Measurements from ENCODE around the gene ADIPOQ.
"Not testable (repeated sequence)": the region's sequence is repeated elsewhere in the genome, so short reads cannot be mapped to it uniquely, and the experiment has no call there.

Gene ADIPOQ

GRCh38 chr3:186826976-186827857 lies 15.3 kb upstream of the ADIPOQ start:
- DNase-seq = no peak

DNA sequence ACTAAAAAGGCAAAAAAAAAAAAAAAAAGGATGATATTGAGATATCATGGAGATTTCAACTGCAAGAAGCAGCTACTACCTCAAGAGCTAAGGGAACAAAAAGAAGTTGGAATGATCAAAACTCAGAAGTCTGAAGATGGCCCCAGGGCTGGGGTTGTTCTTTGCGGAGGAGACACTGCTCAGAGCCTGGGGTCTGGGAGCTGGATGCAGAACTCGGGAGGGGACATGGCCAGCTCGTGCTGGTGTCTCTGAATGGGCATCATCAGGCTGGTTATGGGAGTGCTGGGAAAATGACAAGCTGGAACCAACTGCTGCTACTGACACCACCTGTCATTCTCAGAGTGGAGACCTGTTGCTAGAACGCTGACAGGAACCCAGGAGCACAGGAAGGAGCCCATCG lies 14.2 kb upstream of the ADIPOQ start:
- no peak for DNase-seq

- DNase-seq = no peak
Measured at GRCh38 chr3:186831798-186832197, 10.7 kb upstream of the ADIPOQ start.

GRCh38 chr3:186832276-186832675 lies 10.2 kb upstream of the ADIPOQ start:
- no peak for DNase-seq

DNA sequence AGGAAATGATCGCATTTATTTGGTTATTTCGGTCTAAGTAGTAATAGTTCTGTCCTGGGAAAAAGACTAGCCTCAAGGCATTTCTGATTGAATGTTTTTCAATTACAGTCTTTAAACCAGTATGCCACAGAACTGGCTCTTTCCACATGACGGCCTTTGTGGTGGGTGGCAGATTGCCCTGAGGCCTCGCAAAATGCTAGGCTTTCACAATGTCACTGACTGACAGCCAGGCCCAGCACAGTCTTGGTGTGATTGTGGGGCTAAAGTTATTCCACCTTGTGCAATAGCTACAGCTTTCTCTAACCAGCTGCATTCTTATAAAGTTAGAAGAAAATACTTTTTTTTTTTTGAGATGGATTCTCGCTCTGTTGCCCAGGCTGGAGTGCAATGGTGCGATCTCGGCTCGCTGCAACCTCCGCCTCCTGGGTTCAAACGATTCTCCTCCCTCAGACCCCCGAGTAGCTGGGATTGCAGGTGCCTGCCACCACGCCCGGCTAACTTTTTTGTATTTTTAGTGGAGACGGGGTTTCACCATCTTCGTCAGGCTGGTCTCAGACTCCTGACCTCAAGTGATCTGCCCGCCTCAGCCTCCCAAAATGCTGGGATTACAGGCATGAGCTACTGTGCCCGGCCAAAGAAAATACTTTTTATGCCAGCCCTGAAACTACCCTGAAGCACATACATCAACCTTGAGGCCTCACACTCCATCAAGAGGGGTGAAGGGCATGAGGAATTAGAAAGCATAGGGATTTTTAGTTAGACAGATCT lies 2.5 kb upstream of the ADIPOQ start:
- peak; percentile 65 for DNase-seq

DNA sequence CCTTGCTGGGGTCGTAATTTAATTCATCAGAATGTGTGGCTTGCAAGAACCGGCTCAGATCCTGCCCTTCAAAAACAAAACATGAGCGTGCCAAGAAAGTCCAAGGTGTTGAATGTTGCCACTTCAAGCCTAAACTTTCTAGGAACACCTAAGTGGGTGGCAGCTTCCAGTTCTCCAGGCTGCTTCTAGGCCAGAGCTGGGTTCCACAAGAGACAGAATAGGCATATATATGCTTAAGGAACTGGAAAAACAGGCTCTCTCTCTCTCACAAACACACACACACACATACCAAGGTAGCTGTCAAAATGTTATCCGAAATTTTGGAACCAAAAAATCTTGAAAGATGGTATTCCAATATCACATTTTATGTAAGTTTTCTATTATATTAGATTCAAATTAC lies 890 bp upstream of the ADIPOQ start:
- no peak for DNase-seq

GRCh38 chr3:186843039-186843432 lies 526 bp downstream of the ADIPOQ start:
- DNase-seq = no peak

DNA sequence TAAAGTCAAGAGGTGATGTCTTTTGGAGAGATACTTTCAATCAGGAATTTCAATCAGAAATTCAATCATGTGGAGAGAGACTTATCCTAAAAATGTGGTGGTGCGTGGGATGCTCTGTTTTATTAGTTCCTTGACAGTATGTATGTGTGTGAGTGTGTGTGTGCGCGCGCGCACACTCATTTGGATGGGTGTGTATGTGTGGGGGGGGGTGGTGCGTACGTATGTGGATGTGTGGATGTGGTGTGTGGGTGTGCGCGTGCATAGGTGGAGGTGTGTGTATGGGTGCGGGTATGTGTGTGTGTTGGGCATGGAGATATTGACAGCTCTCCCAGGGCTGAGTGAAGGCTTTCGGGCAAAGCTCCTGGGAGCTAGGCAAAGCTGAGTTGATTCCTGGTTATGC lies 2.4 kb downstream of the ADIPOQ start:
- DNase-seq = no peak

DNA sequence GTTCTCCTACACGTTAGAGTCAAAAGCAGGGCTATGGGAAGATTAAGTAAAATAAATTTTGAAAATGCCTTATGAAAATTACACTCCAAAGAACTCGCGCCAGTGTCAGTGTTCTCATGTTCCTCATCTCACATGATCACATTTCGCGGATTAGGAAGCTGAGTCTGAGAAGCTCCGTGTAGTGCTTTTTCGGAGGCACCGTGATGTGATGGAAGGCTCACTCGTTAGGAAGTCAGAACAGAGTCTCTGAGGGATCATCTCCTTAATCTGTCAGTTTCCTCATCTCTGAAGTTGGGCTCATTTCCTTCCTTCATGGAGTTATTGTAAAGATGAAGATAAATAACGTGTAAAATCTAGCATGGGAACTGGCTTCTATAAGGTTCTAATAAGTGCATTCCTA lies 3.2 kb downstream of the ADIPOQ start:
- no peak for DNase-seq

DNA sequence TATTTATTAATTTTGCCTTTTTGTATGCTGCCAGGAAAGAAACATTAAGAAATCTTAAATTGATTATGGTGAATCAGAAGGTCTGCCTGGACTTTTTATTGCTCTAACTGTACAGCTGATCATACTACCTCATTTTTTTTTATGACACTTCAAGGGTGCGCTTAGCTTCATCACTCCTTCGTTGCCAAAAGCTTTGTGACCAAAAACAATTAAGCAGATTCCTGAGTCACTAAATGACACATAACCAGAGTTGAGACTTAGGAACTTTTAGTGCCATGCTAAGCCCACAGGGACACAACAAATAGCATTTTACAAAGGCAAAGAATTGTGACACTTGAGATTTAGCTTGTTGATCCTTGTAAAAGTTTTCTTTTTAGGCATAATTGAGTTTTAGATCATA lies 4.9 kb downstream of the ADIPOQ start:
- no peak for DNase-seq

- DNase-seq = no peak
Measured at GRCh38 chr3:186849374-186849975, 7.0 kb downstream of the ADIPOQ start.

GRCh38 chr3:186851835-186852234 lies 9.3 kb downstream of the ADIPOQ start:
- DNase-seq = not testable (repeated sequence)

DNA sequence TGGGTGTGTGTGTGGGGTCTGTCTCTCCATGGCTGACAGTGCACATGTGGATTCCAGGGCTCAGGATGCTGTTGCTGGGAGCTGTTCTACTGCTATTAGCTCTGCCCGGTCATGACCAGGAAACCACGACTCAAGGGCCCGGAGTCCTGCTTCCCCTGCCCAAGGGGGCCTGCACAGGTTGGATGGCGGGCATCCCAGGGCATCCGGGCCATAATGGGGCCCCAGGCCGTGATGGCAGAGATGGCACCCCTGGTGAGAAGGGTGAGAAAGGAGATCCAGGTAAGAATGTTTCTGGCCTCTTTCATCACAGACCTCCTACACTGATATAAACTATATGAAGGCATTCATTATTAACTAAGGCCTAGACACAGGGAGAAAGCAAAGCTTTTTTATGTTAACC lies 10.5 kb downstream of the ADIPOQ start:
- DNase-seq = no peak

DNA sequence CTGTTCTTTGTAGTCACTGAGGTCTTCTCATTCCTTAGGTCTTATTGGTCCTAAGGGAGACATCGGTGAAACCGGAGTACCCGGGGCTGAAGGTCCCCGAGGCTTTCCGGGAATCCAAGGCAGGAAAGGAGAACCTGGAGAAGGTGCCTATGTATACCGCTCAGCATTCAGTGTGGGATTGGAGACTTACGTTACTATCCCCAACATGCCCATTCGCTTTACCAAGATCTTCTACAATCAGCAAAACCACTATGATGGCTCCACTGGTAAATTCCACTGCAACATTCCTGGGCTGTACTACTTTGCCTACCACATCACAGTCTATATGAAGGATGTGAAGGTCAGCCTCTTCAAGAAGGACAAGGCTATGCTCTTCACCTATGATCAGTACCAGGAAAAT lies 11.6 kb downstream of the ADIPOQ start:
- DNase-seq = no peak

DNA sequence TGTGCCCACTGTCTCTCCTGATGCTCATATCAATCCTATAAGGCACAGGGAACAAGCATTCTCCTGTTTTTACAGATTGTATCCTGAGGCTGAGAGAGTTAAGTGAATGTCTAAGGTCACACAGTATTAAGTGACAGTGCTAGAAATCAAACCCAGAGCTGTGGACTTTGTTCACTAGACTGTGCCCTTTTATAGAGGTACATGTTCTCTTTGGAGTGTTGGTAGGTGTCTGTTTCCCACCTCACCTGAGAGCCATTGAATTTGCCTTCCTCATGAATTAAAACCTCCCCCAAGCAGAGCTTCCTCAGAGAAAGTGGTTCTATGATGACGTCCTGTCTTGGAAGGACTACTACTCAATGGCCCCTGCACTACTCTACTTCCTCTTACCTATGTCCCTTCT lies 12.4 kb downstream of the ADIPOQ start:
- DNase-seq = no peak

GRCh38 chr3:186857743-186858142 lies 15.2 kb downstream of the ADIPOQ start:
- no peak for DNase-seq

DNA sequence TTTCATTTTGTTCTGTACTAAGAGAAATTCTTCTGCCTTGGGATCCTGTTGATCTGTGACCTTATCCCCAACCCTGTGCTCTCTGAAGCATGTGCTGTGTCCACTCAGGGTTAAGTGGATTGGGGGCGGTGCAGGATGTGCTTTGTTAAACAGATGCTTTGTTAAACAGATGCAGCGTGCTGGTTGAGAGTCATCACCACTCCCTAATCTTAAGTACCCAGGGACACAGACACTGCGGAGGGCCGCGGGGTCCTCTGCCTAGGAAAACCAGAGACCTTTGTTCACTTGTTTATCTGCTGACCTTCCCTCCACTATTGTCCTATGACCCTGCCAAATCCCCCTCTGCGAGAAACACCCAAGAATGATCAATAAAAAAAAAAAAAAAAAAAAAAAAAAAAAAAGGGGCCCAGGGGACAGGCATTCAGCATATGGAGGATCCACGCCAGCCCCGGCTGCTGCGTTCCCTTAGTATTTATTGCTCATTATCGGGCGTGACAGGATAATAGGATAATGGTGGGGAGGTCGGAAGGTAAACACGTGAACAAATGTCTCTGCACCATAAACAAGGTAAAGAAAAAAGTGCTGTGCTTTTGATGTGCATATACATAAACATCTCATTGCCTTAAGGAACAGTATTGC lies 22.8 kb downstream of the ADIPOQ start:
- not testable (repeated sequence) for DNase-seq

DNA sequence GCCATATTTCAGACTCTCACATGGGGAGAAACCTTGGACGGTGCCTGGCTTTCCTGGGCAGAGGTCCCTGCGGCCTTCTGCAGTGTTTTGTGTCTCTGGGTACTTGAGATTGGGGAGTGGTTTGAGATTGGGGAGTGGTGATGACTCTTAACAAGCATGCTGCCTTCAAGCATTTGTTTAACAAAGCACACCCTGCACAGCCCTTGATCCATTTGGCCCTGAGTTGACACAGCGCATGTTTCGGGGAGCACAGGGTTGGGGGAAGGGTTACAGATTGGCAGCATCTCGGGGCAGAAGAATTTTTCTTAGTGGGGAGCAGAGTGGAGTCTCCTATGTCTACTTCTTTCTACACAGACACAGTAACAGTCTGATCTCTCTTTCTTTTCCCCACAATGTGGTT lies 23.6 kb downstream of the ADIPOQ start:
- DNase-seq = not testable (repeated sequence)

GRCh38 chr3:186869253-186870100 lies 27.0 kb downstream of the ADIPOQ start:
- DNase-seq = no peak

GRCh38 chr3:186870421-186871201 lies 28.1 kb downstream of the ADIPOQ start:
- DNase-seq = no peak

- DNase-seq = no peak
Measured at GRCh38 chr3:186871403-186871924, 29.0 kb downstream of the ADIPOQ start.

Measured in SIG-M5 (cell line).